K562 (cell line): ENCODE measurements around the gene TMEM43. TPM values are rescaled to one million over a fixed set of nuclear protein-coding genes. Genes with fewer than 3 reads are reported as not detected.

Experiments used
- ADNP ChIP-seq: fragments of 200-800 bp; sonication (Bioruptor generic); IDR thresholded peaks from 2 replicates; pipeline ENCODE4 v1.6.1; 2016; ENCODE audit warnings: missing genetic modification characterization, missing compliant biosample characterization
- C11orf30 ChIP-seq: fragments of 450-650 bp; IDR thresholded peaks from 2 replicates; pipeline ENCODE4 v1.6.1; 2016; ENCODE audit warnings: low read depth, mild to moderate bottlenecking
- ELF2 ChIP-seq: fragments of 250-450 bp; sonication (Bioruptor Pico); IDR thresholded peaks from 2 replicates; pipeline ENCODE4 v1.5.0; 2021; ENCODE audit warnings: mild to moderate bottlenecking
- EZH2 ChIP-seq: IDR thresholded peaks from 2 replicates; pipeline ENCODE4 v1.6.1; 2012; ENCODE audit warnings: low read depth, mild to moderate bottlenecking, inconsistent platforms, low read length, borderline replicate concordance
- GTF2F1 ChIP-seq: IDR thresholded peaks from 2 replicates; pipeline ENCODE4 v1.6.1; 2011; ENCODE audit warnings: low read depth, low read length, improper control_type of control experiment
- HMBOX1 ChIP-seq: sonication (generic); IDR thresholded peaks from 2 replicates; pipeline ENCODE4 v1.6.1; 2016
- POU5F1 ChIP-seq: fragments of 150-350 bp; IDR thresholded peaks from 2 replicates; pipeline ENCODE4 v1.6.1; 2014; ENCODE audit warnings: borderline replicate concordance, low read length, low read depth, mild to moderate bottlenecking; ENCODE audit not compliant: partially characterized antibody
- SFPQ ChIP-seq: fragments of 200-400 bp; formaldehyde crosslinking; IDR thresholded peaks from 2 replicates; pipeline ENCODE4 v1.6.1; 2017; ENCODE audit warnings: mild to moderate bottlenecking, low read depth, low read length, moderate library complexity
- TEAD1 ChIP-seq, 2 experiments: fragments of 450-650 bp in 1 of 2; sonication (generic) in 1 of 2; formaldehyde crosslinking; IDR thresholded peaks; 2 replicates each; pipeline versions ENCODE4 v1.4.0 to v1.8.0; 2020 to 2022; ENCODE audit warnings: mild to moderate bottlenecking in 2 of 2, missing genetic modification reagents in 1 of 2
- ZNF518B ChIP-seq: fragments of 250-450 bp; sonication (Bioruptor Pico); IDR thresholded peaks from 2 replicates; pipeline ENCODE4 v1.5.0; 2021; ENCODE audit warnings: mild to moderate bottlenecking, moderate library complexity
- ZNF586 ChIP-seq: fragments of 450-650 bp; formaldehyde crosslinking; conservative IDR thresholded peaks from 2 replicates; pipeline ENCODE4 v1.4.0; 2020; ENCODE audit warnings: mild to moderate bottlenecking, moderate library complexity
- polyA plus RNA-seq, 8 experiments: library from polyadenylated mRNA; depleted of rRNA in 4 of 8; stranded (reverse) in 5 of 8; unstranded in 3 of 8; fragments of >200 nt; fragmentation: Nextera tagmentation in 2 of 8; fragmentation: Illumina TruSeq in 1 of 8; extraction: Ambion mirVana in 2 of 8; extraction: Trizol in 1 of 8; gene quantifications; 2 replicates each; pipeline versions ENCODE4 v1.2.1 to v1.2.3, GENCODE V29; 2011 to 2014; ENCODE audit warnings: inconsistent platforms in 1 of 8, missing spikeins in 1 of 8
- total RNA-seq, 7 experiments: library from RNA; depleted of rRNA in 6 of 7; stranded (reverse); fragments of >200 nt in 6 of 7; fragmentation: Illumina TruSeq in 2 of 7; extraction: Trizol in 2 of 7; gene quantifications; 2 replicates each; pipeline versions ENCODE4 v1.2.1 to v1.2.3, GENCODE V29; 2011 to 2021; ENCODE audit warnings: low replicate concordance in 1 of 7
- TF ChIP-seq, protein P1 (sequence below): sonication (generic); formaldehyde crosslinking; IDR thresholded peaks from 2 replicates; pipeline ENCODE4 v1.8.0; 2023; ENCODE audit warnings: mild to moderate bottlenecking, missing genetic modification reagents
- TF ChIP-seq, protein P2 (sequence below): IDR thresholded peaks from 2 replicates; pipeline ENCODE4 v1.6.1; 2014; ENCODE audit warnings: antibody characterized with exemption

Gene TMEM43
- total and polyA plus RNA-seq, 9 of the 15 experiments (the other 6 are each of a cell fraction or from before 2014, with no cell fraction given): 16.7 to 46.1 (median 35.7) TPM

DNA sequence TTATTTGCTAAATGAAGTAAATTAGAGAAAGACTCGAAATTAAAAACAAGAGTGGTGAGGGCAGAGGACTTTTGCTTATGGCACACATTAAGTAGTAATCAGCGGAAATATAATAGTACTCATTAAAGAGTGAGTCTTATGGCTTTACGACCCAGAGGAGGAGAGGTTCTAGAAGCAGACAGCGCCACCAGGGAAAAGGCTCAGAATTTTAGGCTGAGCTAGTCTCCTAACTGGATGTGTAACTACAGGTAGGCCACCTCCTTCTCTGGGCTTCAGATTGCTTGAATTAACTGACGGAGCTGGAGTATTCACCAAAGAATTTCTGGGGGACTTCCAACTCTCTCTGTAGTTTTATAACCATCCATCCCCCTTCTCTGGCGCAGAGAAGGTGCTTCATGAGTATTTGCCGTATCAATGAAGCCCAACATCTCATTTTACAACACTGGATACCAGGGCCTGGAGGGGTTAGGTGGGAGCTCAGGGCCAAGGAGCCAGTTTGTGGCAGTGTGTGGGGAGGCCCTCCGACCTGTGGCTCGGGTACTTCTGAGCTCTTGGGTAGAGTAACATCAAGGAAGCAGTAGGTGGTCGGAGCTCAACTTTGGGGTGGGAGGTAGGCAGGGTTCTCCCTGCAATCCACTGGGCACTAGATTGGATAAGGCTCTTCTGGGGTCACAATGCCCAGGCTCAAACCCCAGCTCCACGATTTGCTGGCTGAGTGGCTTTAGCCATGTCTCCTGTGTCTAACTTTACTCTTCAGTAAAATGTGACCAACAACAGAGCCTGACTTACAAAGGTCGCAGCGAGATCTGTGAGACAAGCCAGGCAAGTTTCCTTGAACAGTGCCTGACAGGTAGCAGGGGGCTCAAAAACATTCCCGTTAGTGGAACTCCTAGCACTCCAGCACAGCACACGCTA lies 1.3 kb upstream of the TMEM43 start (continued):
- TF ChIP-seq POU5F1: no peak
- TF ChIP-seq C11orf30: no peak
- TF ChIP-seq ZNF518B (CRISPR knock-in tag): no peak
- TF ChIP-seq EZH2: no peak
- TF ChIP-seq GTF2F1: no peak; the same call in 1 of the 2 replicates
- TF ChIP-seq, protein P1, sequence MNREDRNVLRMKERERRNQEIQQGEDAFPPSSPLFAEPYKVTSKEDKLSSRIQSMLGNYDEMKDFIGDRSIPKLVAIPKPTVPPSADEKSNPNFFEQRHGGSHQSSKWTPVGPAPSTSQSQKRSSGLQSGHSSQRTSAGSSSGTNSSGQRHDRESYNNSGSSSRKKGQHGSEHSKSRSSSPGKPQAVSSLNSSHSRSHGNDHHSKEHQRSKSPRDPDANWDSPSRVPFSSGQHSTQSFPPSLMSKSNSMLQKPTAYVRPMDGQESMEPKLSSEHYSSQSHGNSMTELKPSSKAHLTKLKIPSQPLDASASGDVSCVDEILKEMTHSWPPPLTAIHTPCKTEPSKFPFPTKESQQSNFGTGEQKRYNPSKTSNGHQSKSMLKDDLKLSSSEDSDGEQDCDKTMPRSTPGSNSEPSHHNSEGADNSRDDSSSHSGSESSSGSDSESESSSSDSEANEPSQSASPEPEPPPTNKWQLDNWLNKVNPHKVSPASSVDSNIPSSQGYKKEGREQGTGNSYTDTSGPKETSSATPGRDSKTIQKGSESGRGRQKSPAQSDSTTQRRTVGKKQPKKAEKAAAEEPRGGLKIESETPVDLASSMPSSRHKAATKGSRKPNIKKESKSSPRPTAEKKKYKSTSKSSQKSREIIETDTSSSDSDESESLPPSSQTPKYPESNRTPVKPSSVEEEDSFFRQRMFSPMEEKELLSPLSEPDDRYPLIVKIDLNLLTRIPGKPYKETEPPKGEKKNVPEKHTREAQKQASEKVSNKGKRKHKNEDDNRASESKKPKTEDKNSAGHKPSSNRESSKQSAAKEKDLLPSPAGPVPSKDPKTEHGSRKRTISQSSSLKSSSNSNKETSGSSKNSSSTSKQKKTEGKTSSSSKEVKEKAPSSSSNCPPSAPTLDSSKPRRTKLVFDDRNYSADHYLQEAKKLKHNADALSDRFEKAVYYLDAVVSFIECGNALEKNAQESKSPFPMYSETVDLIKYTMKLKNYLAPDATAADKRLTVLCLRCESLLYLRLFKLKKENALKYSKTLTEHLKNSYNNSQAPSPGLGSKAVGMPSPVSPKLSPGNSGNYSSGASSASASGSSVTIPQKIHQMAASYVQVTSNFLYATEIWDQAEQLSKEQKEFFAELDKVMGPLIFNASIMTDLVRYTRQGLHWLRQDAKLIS (CRISPR knock-in tag): no peak
- TF ChIP-seq, protein P2, sequence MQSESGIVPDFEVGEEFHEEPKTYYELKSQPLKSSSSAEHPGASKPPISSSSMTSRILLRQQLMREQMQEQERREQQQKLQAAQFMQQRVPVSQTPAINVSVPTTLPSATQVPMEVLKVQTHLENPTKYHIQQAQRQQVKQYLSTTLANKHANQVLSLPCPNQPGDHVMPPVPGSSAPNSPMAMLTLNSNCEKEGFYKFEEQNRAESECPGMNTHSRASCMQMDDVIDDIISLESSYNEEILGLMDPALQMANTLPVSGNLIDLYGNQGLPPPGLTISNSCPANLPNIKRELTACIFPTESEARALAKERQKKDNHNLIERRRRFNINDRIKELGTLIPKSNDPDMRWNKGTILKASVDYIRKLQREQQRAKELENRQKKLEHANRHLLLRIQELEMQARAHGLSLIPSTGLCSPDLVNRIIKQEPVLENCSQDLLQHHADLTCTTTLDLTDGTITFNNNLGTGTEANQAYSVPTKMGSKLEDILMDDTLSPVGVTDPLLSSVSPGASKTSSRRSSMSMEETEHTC: 0 out of 2 replicates have a peak, but pooled peaks have one; percentile 10
- no peak for TF ChIP-seq ELF2 (CRISPR knock-in tag)
- TF ChIP-seq TEAD1 (CRISPR knock-in tag; IDR thresholded peaks at IDR 0.05): no peak
- TF ChIP-seq SFPQ: no peak
- no peak for TF ChIP-seq ZNF586 (CRISPR knock-in tag)
- no peak for TF ChIP-seq ADNP (tag)
- peak; percentile 66; the same call in 1 of the 2 replicates for TF ChIP-seq HMBOX1
